Inflammatory macrophage treated with lipopolysaccharide for 4 hours (primary cell): ENCODE data around the gene UNC80.

Experiments
- DNase-seq: peaks from one replicate; pipeline ENCODE4 v3.0.0-alpha.2; 2020

UNC80 gene

GRCh38 chr2:210034087-210034683 lies 262.6 kb downstream of the UNC80 start:
- DNase-seq, result no peak

- DNase-seq, result no peak
These were observed 264.0 kb downstream of the UNC80 start for GRCh38 chr2:210035679-210036078.

GRCh38 chr2:210038078-210038477 lies 266.4 kb downstream of the UNC80 start:
- no peak for DNase-seq

- peak; percentile 61 for DNase-seq
These were observed 275.3 kb downstream of the UNC80 start for GRCh38 chr2:210046851-210047500.
